MV-4-11 (cell line): ENCODE data around the gene ICE2.
"Not testable (repeated sequence)": the region's sequence is repeated elsewhere in the genome, so short reads cannot be mapped to it uniquely, and the experiment has no call there.

ENCODE experiments used
- DNase-seq: peaks from one replicate; lab custom pipeline; 2025; lab: John Stamatoyannopoulos, UW

Gene ICE2

GRCh38 chr15:60448668-60449360, 30.1 kb downstream of the ICE2 start:
- no peak for DNase-seq

- DNase-seq, result no peak
Observed at GRCh38 chr15:60444289-60444912, 34.5 kb downstream of the ICE2 start.

GRCh38 chr15:60442763-60443162, 36.2 kb downstream of the ICE2 start:
- DNase-seq, result no peak

- DNase-seq, result no peak
Observed at GRCh38 chr15:60442031-60442650, 36.8 kb downstream of the ICE2 start.

- no peak for DNase-seq
Observed at GRCh38 chr15:60441331-60441730, 37.6 kb downstream of the ICE2 start.

- DNase-seq, result no peak
Observed at GRCh38 chr15:60438646-60439045, 40.3 kb downstream of the ICE2 start.

GRCh38 chr15:60428935-60429334, 50.0 kb downstream of the ICE2 start:
- DNase-seq, result no peak

- no peak for DNase-seq
Observed at GRCh38 chr15:60426870-60427508, 52.0 kb downstream of the ICE2 start.

GRCh38 chr15:60425461-60425860, 53.5 kb downstream of the ICE2 start:
- DNase-seq, result no peak

- DNase-seq, result peak; percentile 45
Observed at GRCh38 chr15:60424006-60424405, 54.9 kb downstream of the ICE2 start.

GRCh38 chr15:60423537-60423936, 55.4 kb downstream of the ICE2 start:
- peak; percentile 23 for DNase-seq

- DNase-seq, result no peak
Observed at GRCh38 chr15:60421544-60421943, 57.4 kb downstream of the ICE2 start.

- no peak for DNase-seq
Observed at GRCh38 chr15:60420203-60420716, 58.7 kb downstream of the ICE2 start.

- no peak for DNase-seq
Observed at GRCh38 chr15:60419753-60420152, 59.2 kb downstream of the ICE2 start.

GRCh38 chr15:60418096-60418495, 60.8 kb downstream of the ICE2 start:
- no peak for DNase-seq

- DNase-seq, result no peak
Observed at GRCh38 chr15:60417112-60417511, 61.8 kb downstream of the ICE2 start.

- no peak for DNase-seq
Observed at GRCh38 chr15:60416484-60416883, 62.5 kb downstream of the ICE2 start.

GRCh38 chr15:60414016-60414682, 64.8 kb downstream of the ICE2 start:
- DNase-seq, result peak; percentile 42

GRCh38 chr15:60413231-60413824, 65.6 kb downstream of the ICE2 start:
- no peak for DNase-seq

GRCh38 chr15:60412807-60413206, 66.1 kb downstream of the ICE2 start:
- not testable (repeated sequence) for DNase-seq

GRCh38 chr15:60411774-60412425, 67.0 kb downstream of the ICE2 start:
- DNase-seq, result no peak
